GM19467 (cell line): Measurements from ENCODE around the gene AJAP1.
"Not testable (repeated sequence)": the region's sequence is repeated elsewhere in the genome, so short reads cannot be mapped to it uniquely, and the experiment has no call there.

ENCODE experiments used
- ATAC-seq: cut with Tn5 transposase; IDR thresholded peaks from one replicate; pipeline ENCODE4 v1.9.1; 2021; ENCODE audit warnings: mild to moderate bottlenecking, moderate library complexity; ENCODE audit not compliant: unreplicated experiment

The AJAP1 gene, protein sequence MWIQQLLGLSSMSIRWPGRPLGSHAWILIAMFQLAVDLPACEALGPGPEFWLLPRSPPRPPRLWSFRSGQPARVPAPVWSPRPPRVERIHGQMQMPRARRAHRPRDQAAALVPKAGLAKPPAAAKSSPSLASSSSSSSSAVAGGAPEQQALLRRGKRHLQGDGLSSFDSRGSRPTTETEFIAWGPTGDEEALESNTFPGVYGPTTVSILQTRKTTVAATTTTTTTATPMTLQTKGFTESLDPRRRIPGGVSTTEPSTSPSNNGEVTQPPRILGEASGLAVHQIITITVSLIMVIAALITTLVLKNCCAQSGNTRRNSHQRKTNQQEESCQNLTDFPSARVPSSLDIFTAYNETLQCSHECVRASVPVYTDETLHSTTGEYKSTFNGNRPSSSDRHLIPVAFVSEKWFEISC

DNA sequence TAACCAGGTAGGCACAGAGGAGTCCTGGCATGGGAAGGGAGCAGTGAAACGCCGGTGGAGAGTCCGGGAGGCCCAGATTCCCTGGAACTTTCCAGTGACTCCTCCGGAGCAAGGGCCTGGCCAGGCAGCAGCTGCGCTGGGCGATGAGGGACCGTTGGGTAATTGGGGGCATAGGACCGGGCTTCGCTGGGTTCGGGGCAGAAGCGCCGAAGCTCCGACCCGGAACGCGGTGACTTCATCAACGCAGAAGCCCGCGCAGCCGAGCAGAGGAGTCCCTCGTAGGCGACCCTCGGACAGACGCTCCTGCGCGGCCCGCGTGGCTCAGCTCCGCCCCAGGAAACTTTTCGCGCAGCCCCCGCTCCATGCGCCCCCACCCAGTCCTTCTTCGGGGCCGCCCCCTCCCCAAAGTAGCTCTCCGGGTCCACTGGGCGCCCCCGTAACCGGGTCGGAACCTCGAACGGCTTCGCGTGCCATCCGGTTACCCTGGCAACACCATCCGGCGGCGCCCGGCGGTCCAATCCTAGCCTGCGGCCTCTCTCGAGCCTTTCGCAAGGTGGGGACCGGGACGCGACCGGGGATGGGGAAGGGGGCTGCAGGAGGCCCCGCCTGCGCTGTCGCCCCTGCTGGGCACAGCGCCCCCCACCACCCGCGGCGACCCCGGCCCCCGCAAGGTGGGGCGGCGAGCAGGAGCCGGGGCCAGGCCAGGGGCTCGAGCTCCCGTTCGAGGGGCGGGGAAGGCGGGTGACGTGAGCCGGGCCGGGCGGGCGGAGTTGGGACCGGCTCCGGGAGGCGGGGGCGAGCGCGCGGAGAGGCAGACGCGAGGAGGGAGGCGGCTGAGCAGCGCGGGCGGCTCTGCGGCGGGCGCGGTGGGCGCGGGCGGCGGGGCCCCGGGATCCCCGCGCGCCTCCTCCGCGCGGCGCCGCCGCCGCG is at the start of gene AJAP1:
Gene AJAP1, plus strand, starts transcription at position 814 of the 930 bp plus-strand sequence. CDS start 817 bp downstream, outside the sequence.
- ATAC-seq = no peak

DNA sequence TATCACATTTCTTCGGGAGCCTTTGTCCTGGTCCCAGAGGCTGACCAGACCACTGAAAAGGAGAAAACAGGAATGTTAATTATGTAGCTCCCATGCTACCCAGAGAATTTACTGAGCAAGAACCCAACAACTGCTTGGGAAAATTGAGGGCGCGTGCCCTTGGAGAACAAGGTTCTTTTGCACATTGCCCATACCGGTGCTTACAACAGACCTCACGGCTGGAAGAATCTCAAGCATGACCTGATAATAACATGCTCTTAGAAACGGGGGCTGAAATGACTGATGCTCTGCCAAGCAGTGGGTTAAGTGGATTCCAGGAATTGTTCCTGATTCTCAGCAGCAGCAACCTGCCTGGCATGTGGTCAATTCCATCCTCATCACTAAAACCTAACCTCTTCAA is 49.3 kb upstream of the AJAP1 start:
- ATAC-seq = no peak

DNA sequence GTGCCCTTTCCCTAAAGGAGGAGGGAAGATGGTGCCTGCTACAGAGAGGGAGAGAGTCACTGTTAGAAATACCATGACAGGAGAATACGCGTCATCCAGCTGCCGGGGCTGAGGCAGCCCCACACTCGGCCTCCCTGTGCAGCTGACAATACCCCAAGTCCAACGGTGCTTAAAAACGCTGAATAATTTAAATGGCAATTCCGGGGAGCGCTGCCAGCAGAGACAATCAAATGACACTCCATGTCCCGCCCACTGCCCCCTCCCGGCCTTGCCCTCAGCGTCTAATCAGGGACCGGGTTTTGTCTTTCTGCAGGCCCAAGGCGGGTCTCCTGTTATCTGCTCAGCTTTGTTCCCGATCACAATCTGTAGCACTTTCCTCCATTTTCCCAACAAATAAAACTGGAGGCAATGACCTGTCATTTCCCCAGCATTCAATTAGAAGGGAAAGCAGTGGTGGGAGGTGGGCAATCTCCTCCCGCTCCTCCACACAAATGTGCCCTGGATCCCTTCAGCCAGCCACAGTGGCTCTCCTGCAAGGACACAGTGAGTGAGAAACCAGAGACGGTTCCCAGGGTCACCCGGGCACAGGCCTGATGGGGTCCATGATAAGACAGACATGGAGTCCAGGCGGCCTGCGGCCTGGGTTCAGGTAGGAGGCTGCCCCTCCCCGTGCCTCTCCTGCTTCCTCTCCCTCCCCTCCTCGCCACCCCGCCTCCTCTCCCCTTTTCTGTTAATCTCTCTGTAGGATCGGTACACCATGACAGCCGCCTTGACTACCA is 42.7 kb upstream of the AJAP1 start:
- no peak for ATAC-seq

DNA sequence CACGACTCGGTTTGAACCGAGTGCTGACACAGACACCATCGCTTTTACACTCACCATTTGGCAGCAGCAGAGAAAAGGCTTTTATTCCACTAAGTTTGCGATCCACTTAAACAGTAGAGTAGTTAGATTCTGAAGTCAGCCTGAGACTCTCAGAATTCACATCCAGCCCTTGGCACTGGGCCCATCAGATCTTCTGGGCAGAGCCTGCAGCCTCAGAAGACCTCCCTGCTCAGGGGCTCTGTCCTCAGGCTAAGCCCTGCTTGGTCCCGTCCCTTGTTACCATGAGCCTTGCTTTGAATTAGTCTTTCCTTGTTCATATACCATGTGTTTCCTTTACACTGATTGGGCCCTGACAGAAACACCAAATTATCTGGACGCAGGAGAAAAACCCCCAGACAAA is 41.4 kb upstream of the AJAP1 start:
- ATAC-seq = no peak

DNA sequence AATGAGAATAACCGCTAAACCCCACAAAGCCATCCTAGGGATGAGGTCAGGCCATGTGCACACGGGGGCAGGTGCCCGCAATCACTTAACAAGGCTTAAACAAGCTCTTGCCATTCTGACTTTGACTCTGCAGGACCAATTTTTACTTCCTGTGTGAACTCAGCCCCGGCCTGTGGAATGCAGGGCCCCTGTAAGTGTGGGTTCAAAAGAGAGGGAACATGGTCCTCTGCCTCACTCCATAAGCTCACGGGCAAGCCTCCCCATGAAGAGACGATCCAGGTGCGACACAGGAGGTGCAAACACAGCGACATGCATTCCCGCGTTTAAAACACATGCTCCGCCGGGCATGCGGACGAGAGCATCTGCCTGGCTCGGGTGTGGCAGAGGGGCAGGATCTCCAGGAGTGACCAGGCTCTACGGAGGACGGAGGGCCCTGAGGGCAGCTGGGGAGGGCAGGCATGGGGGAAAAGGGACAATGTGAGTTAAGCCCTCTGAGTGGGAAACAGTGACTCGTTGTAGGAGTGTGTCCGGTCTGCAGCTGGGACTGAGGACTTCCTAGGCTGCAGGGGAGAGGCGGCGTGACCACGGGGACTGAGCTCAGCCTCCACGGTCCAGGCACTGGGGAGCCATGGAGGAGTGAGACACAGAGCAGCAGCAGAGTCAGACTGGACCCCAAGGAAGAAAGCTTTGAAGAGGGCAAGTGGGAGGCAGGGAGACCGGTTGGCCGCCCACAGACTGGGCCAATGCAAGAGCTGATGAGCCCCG is 40.6 kb upstream of the AJAP1 start:
- ATAC-seq = no peak

DNA sequence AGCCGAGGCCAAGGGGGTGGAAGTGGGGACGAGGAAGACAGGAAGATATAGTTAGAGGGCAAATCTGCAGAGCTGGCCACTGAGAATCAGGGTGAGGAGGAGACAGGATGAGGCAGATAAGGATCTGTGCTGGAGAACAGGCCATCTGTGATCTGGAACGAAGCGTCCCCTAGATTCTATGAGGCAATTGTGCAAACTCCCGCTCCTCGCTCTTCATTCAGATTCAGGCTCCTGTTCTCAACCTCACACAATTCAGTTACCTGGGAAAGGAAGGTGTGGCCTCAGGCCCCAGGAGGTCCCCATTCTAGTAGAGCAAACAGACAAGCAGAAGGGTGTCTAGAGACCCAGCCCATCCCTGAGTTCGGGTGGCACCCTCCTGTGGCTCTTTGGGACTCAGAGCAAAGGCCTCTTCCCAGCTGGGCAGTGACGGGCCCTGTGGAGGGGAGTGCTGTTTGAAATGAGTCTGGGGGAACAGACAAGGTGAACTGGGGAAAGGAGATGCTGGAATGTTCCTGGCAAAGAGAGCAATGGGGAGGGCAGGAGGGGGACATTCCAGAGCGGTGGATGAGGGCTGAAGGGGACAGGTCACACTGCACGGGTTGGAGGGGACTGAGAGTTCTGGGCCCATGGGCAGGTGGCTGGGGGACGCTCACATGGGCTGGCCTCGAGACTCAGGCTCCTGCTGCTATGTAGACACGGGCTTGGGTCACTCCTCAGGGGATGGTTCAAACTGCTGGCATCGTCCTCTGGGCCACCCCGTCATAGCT is 39.9 kb upstream of the AJAP1 start:
- ATAC-seq = no peak

DNA sequence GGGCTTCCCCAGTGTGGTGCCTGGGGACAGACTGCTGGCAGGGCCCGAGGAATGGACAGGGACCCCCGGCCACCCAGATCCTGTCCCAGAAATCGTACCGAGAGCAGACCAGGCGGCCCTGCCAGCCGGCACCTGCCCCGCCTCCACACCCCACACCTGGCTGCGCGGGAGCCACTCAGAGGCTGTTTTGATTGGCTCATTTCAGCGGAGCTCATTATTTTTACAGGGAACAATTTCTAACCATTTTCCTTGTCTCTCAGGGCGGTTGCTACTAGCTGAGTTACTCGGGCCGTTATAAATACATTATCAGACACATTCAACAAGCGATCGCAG is 39.3 kb upstream of the AJAP1 start:
- no peak for ATAC-seq

DNA sequence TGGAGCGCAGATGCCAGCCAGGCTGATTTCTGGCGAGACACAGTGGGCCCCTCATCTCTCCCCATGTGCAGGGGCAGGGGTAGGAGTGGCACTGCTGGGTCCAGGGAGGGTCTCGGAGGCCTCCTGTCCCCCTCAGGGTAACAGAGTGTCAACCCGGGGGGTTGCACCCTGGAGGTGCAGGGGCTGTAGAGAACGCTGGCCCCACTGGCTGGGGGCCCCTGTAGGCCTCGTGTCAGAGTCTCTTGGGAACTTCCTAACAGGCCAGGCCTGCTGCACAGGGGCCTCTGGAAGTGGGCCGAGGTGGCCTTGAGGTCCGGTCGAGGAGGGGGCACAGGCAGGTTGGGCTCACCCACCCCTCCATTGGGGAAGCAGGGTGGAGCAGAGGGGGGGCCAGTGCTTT is 38.9 kb upstream of the AJAP1 start:
- ATAC-seq = no peak

DNA sequence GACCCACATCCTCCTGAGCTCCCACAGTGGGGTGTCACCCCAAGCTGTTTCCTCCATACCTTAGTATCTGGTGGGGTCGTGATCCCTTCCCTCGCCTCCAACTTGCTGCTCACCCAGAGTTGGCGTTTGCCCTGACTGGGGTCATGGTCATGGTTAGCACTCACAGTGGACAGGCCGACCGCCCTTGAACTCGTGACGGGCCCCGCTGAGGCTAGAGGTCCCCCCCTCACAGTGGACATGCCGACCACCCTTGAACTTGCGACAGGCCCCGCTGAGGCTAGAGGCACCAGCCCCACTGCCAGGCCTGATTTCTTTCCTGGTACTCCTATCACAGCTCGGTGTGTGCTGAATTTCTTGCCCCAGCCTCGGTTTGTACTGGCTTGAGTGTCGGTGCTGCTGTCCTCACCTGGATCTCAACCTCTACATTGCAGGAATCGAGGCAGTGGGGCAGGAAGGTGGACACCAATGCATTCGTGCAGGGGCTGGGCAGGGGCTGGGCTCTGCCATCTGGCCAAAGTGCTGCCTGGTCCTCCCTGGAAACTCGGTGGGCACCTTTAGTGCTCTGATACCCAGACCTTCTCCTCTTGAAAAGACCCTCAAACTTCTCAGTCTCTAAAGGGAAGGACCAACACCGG is 37.5 kb upstream of the AJAP1 start:
- ATAC-seq = no peak

DNA sequence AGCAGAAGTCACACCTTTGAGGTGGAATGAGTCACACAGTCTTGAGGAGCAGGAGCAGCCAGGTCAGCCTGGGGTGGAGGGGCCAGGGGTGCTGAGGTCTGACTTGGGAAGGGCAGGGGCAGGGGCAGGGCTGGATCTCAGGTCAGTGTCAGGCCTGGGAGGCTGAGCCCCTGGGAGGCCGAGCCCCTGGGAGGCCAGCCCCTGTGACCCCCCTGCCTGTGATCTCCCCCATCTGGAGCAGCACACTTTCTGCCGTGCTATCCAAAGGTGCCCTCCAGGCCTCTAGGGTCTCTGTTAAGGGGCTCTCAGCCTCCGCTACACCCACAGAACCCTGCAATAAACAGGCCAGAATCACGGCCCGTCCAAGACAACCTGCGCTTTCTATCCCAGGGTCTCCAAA is 36.9 kb upstream of the AJAP1 start:
- ATAC-seq = no peak

DNA sequence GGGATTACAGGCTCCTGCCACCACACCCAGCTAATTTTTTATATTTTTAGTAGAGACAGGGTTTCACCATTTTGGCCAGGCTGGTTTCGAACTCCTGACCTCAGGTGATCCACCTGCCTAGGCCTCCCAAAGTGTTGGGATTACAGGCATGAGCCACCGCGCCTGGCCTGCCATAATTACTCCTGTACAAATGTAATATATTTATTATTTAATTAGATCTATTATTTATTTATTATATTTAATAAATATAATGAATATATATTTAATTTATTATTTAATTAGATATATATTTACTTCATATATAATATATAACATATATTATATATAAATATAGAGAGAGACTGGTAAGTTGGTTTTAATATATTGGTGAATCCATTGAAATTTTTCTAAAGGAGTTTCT is 35.6 kb upstream of the AJAP1 start:
- not testable (repeated sequence) for ATAC-seq

DNA sequence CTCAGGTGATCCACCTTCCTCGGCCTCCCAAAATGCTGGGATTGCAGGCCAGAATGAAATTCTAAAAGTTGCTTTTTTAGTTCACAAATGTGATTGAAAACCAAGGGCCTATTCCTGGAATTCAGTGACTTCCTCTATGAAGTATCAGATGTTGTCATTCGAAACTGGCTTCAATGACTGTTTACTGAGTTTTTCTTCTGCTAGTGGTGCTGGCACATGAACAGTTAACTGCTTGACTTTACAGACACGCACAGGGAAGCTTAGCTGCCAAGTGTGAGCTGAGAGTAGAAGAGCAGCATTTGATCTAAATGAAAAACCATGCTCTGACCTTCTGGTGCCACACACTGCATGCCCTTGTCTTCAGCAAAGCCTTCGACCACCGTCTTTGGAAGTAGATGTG is 32.8 kb upstream of the AJAP1 start:
- no peak for ATAC-seq

DNA sequence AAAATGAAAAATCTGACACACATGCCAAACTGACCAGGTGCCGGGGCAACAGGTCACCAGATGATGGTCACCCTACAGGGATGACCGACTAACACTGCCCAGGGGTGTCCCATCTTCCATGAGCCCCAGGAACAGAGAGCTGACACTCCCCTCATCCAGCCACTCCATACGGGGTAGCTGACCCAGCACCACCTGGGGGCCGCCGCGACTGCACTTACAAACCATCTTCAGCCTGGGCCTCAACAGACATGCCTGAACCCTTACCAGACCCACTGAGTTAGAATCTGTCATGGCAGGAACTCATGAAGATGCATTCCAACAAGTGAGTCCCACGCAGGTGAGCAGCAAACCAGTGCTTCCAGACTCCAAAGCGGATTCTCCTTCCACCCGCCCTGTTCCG is 31.6 kb upstream of the AJAP1 start:
- no peak for ATAC-seq

DNA sequence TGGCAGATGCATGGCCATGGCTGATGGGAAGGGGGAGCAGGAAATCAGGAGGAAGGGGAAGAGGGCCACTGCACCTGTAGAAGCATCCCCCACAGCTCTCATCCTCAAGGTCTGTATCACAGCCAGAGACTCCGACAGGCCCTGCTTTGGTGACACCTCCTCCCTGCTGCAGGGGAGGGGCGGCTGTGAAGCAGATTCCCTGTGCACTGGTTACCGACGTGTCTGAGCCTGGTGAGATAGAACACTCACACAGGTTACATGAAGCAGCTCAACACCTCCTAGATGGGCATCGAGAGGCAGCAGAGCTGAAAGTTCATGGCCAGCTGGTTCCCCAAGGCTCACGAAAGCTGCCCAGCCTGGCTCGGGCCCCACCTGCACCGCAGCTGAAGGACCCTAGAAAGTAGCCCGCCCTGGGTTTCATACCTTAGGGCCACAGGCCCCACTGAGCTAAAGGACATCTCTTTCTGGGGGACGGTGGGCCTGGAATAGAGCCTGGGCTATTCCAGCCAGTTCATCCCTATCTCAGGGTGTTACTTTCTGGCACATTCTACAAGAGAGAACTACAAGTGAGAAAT is 30.2 kb upstream of the AJAP1 start:
- no peak for ATAC-seq

DNA sequence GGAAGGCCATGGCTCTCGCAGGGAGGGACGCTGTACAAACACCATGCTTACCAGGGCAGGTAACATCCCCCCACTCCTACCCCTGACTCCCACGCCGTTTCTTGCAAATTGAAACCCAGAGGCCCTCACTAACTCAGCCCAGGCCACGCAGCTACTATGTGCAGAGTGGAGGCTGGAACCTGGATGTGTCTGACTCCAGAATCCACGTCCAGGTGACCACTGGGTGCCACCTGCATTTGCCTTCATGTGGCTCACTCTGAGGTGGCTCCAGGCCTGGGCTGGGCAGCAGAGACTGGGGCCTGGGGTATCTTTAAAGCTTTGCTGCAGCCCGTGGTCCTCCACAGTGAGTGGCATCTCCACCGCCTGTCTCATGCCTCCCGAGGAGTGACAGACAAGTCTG is 29.6 kb upstream of the AJAP1 start:
- ATAC-seq = no peak

DNA sequence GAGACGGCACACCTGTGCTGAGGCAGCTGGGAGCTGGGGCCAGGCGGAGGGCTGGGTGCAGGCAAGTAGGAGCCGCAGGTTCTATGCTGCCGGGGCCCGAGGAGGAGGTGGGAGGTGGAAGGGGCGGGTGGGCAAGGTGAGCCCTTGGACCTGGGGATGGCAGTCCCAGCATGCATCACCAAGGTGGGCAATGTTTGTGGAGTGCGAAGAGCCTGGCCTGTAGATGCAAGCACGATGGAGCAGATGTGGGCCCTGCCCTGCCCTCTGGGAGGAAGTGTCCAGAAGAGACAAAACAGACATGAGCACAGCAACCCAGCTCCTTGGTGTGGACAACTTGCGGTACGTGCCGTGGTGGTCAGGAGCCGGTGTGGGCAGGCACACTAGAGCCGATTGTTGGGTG is 28.3 kb upstream of the AJAP1 start:
- no peak for ATAC-seq

DNA sequence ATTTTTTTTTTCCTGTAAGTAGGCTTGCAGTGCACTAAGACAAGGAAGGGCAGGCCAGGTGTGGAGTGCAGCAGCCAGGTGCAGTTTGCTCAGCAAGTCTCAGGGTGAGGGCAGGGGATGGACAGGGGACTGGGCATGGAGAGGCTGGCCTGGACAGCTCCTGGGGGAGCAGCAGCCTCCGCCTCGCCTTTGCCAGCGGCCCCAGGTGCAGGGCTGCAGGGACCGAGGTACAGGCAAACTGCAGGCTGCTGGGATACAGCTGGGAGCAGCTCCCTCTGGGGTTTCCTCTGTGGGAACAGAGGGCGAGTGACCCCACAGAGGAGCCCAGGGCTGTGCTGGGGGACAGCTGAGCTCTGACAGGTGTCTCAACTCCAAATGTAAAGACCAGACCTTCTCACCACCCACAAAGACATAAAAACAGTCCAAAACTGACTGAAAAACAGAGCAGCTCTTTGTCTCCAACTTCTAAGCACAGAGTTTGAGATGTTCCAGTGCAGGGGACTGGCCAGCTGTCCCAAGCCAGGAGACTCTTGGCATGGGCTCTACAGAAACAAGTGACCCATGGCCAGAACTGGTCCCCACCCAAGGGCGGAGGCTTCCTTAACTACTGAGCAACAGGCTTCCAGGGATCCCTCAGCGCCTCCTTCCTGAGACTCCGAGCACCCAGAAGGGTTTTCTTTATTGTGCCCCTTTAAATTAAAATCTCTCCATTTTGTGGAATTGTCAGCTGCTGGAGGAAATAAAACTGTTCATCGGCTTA is 27.7 kb upstream of the AJAP1 start:
- no peak for ATAC-seq

DNA sequence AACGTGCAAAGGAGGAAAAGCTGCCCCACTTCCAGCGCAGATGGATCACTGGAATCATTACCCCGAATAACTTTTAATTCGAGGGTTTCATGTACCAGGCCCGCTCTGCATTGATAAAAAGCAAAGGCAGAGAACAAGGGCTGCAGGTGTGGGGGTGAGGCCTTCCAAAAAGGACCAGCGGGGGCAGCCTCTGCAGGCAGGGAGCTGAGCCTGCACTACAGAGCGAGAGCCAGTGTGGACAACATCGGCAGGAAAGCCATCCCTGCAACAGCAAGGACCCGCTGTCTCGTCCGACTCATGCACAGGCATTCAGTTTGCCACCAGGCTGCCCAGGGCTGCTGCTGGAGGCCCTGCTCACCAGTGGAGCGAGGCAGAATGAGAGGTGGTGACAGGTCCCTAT is 27.1 kb upstream of the AJAP1 start:
- no peak for ATAC-seq
